HG02973 (cell line): ENCODE measurements around the gene HNF1A.
"Not testable (repeated sequence)": the region's sequence is repeated elsewhere in the genome, so short reads cannot be mapped to it uniquely, and the experiment has no call there.

ENCODE experiments used
- ATAC-seq: cut with Tn5 transposase; IDR thresholded peaks from one replicate; pipeline ENCODE4 v1.9.1; 2021; ENCODE audit warnings: moderate library complexity; ENCODE audit not compliant: unreplicated experiment

The HNF1A gene, protein sequence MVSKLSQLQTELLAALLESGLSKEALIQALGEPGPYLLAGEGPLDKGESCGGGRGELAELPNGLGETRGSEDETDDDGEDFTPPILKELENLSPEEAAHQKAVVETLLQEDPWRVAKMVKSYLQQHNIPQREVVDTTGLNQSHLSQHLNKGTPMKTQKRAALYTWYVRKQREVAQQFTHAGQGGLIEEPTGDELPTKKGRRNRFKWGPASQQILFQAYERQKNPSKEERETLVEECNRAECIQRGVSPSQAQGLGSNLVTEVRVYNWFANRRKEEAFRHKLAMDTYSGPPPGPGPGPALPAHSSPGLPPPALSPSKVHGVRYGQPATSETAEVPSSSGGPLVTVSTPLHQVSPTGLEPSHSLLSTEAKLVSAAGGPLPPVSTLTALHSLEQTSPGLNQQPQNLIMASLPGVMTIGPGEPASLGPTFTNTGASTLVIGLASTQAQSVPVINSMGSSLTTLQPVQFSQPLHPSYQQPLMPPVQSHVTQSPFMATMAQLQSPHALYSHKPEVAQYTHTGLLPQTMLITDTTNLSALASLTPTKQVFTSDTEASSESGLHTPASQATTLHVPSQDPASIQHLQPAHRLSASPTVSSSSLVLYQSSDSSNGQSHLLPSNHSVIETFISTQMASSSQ

DNA sequence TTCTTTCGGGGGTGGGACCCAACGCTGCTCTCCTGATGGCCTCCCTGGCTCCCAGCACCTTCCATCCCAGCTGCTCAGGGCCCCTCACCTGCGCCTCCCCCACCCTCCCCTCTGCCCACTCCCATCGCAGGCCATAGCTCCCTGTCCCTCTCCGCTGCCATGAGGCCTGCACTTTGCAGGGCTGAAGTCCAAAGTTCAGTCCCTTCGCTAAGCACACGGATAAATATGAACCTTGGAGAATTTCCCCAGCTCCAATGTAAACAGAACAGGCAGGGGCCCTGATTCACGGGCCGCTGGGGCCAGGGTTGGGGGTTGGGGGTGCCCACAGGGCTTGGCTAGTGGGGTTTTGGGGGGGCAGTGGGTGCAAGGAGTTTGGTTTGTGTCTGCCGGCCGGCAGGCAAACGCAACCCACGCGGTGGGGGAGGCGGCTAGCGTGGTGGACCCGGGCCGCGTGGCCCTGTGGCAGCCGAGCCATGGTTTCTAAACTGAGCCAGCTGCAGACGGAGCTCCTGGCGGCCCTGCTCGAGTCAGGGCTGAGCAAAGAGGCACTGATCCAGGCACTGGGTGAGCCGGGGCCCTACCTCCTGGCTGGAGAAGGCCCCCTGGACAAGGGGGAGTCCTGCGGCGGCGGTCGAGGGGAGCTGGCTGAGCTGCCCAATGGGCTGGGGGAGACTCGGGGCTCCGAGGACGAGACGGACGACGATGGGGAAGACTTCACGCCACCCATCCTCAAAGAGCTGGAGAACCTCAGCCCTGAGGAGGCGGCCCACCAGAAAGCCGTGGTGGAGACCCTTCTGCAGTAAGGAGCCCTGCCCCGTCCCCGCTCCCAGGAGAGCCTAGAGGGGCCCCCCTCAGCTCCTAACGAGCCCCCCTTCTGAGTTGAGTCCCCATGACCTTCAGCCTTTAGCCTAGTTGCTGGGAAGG is at the start of gene HNF1A:
Gene HNF1A, plus strand, starts transcription at position 248 of the 924 bp plus-strand sequence. Its CDS starts 226 bp downstream, at position 474.
- no peak for ATAC-seq

DNA sequence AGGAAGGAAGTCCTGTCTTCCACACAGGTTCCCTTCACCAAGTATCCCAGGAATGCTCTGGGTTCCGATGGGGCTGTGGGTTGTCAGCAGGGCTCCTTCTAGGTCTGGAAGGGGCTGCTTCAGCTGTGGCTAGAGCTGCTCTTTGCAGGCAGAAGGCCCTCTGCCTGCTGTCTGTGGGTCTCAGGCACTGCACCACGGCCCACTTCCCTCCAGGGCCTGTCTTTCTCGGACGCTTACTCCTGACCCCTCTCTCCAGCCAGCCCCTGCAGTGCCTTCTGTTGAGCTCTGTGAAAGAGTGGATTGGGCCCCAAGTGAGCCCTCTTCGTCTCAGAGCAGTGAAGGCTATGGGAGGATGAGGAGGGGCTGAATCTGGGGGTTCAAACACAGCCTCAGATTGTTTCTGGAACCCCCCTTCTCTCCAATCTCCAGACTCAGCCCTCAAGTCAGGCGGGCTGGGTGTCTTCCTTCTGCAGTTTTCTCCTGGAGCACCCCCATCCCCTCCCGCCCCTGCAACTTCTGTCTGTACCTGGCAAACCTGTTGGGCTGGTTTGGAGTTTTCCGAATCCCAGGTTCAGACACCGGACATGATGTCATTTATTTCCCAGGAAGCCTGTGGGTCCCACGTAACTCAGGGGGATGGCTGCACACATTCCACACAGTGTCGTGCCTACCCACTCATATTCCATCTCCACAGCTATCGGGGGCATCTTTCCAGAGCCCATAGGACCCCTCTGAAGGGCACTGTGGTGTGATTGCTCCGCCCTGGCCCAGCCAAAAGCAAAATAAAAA is 49.3 kb upstream of the HNF1A start:
- no peak for ATAC-seq

DNA sequence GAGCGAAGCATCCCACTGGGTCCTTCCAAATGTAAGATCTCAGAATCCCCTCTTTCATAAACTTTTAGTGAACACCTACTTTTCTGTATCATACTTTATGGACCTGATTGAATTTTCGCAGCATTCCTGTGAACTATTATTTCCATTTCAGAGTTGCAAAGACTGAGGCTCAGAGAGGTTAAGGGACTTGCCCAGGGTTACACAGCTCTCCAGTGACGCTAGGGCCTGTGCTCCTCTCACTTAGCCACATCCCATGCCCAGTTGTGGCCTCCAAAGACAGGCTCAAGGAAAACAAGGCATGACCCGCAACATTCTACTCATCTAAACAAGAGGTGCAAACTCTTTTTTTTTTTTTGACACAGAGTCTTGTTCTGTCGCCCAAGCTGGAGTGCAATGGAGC is 48.3 kb upstream of the HNF1A start:
- ATAC-seq = no peak

DNA sequence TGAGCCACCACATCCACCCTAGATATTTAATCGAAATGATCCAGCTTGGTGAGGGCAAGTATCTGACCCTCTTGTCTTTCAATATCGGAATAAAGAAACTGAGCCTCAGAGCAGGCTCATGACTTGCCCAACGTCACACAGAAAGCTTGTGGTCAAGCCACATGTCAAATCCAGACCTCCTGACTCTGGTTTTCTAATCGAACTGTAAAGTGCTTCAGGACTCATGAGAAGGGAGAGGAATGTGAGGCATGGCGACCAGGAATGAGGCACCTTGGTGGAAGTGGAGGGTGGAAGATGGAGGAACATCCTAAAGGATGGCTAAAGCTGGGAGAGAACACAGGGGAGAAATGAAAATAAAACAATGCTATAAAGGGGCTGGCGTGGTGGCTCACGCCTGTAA is 46.3 kb upstream of the HNF1A start:
- ATAC-seq = no peak

DNA sequence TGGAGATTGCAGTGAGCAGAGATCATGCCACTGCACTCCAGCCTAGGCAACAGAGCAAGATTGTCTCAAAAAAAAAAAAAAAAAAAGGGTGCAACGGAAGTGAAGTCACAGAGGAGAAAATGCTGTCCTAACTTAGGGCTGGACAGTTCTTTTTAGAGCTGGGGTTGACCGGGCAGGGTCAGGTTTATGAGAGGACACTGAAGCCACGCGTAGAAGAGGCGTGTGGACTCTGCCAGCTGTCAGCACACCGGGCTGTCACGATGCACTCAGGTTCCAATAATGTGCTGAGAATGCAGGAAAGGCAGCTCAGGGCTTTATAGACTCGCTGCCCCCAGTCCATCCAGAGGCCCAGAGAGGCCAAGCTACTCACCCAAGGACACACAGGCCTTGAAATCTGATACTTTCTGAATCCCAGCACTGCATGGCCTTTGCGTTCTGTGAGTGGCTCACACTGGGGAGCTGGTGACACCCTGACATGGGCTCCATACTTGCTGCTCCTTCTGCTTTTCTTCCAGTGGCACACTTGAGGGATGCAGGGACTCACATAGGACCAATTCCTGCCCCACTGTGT is 45.3 kb upstream of the HNF1A start:
- ATAC-seq = no peak

DNA sequence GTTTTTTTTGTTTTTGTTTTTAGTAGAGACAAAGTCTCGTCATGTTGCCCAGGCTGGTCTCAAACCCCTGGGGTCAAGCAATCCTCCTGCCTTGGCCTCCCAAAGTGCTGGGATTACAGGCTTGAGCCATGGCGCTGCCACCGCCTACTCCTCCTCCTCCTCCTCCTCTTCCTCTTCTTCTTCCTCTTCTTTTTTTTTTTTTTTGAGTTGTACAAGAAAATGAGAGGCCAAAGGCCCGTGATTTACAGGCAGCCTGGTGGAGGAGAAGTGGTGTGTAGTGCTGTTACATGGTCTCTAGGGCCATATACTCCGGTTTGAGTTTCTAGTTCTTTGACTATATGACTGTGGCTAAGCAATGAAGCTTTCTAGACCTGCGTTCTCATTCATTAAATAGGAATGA is 44.6 kb upstream of the HNF1A start:
- ATAC-seq = no peak

DNA sequence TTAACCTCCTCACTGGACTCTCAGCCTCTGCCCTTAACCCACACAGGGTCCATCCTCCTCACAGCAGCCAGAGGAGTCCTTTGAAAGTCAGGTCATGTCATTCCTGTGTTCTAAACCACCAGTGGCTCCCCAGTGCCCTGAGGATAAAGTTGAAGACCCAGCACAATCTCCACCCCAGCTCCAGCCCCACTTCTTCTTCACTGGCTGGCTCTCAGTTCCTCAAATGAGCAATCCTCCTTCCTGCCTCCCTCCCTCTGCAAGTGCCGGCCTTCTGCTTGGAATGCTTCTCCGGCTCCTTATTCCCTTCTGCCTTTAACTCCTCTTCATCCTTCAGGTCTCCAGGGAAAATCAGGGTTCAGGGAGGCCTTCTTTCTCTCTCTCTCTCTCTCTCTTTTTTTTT is 42.1 kb upstream of the HNF1A start:
- no peak for ATAC-seq

DNA sequence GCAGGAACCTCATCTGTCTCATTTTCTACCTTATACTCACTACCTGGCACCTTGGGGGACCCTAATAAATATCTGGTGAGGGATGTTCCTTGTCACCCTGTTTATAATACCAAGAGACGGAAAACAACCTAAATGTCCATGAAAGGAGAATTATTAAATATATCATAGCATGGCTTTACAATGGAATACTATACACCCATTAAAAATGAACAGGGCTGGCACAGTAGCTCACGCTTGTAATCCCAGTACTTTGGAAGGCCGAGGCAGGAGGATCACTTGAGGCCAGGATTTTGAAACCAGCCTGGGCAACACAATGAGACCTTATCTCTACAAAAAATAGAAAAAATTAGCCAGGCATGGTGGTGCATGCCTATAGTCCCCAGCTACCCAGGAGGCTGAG is 39.8 kb upstream of the HNF1A start:
- no peak for ATAC-seq

DNA sequence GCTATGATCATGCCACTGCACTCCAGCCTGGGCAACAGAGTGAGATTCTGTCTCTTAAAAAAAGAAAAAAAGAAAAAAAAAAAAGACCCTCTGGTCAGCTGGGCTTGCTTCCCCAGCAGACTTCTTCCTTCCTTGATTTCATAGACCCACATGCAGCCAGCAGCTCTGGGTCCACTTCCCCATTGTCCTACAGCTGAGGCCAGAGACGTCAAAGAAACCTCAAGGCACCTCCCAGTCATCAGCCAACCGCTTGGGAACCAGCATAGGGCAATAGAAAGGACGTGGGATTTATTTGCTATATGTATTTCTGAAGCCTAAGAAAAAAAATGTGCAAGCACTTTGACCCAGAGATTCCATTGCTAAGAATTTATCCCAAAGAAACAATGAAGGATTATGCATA is 38.8 kb upstream of the HNF1A start:
- ATAC-seq = no peak

DNA sequence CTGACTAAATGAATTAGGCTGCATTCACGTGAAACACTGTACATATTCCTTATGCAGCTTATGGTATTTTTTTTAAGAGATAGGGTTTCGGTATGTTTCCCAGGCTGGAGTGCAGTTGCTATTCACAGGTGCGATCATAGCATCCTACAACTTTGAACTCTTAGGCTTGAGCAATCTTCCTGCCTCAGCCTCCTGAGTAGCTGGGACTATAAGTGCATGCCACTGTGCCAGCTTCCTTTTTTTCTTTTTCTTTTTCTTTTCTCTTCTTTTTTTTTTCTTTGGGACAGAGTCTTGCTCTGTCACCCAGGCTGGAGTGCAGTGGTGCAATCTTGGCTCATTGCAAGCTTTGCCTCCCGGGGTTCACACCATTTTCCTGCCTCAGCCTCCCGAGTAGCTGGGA is 38.3 kb upstream of the HNF1A start:
- no peak for ATAC-seq

DNA sequence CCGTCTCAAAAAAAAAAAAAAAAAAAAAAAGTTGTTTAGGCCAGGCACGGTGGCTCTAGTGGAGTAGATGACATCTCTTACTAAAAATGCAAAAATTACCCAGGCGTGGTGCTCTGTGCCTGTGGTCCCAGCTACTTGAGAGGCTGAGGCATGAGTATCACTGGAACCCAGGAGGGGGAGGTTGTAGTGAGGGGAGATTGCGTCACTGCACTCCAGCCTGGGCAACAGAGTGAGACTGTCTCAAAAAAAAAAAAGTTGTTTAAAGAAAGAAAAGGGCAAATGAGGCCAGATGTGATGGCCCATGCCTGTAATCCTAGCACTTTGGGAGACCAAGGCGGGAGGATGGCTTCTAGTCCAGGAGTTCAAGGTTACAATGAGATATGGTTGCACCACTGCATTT is 37.5 kb upstream of the HNF1A start:
- ATAC-seq = no peak

DNA sequence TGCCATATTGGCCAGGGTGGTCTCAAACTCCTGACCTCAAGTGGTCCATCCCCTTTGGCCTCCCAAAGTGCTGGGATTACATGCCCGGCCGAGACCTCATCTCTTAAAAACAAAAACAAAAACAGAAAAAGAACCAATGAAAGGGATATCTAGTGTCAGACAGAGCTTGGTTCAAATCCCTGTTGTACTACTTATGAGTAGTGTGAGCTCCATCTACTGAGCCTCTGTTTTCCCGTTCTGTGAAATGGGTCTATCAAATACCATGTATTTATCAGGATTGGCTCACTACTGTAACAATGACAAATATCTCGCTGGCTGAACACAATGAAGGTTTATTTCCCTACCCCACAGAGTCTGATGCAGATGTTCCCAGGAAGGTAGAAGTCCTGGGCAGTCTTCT is 36.9 kb upstream of the HNF1A start:
- no peak for ATAC-seq

DNA sequence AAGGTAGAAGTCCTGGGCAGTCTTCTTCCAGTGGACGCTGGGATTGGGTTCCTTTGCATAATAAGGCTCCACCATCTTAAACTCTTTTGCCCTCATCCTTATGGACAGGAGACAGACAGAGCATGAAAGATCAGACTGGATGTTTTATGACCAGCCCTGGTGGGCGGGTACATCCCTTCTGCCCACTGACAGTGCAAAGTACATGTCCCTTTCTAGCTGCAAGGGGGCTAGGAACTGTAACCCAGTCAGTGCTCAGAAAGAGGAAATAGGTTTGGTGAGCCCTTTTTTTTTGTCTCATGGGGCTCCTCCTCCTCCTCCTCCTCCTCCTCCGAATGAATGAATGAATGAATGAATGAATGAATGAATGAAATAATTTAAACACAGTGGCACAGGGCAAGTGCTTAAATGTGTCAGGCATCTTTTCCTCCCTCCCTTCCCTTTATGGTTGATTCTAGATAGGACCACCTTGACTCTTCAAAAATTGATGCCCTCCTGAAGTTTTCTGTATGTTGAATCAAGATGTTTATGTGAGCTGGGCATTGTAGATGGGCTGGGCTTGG is 36.4 kb upstream of the HNF1A start:
- ATAC-seq = no peak

DNA sequence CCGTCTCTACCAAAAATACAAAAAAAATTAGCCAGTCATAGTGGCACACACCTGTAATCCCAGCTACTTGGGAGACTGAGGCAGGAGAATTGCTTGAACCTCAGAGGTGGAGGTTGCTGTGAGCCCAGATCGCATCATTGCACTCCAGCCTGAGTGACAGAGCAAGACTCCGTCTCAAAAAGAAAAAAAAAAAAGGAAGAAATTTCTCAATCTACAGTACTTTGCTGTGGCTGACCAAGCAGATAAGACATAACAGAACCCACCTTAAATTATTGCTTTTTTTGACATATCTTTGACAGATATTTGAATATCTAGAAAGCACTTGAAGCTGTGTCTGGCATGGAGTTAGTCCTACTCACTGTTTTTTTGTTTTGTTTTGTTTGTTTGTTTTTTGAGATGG is 34.9 kb upstream of the HNF1A start:
- ATAC-seq = no peak

DNA sequence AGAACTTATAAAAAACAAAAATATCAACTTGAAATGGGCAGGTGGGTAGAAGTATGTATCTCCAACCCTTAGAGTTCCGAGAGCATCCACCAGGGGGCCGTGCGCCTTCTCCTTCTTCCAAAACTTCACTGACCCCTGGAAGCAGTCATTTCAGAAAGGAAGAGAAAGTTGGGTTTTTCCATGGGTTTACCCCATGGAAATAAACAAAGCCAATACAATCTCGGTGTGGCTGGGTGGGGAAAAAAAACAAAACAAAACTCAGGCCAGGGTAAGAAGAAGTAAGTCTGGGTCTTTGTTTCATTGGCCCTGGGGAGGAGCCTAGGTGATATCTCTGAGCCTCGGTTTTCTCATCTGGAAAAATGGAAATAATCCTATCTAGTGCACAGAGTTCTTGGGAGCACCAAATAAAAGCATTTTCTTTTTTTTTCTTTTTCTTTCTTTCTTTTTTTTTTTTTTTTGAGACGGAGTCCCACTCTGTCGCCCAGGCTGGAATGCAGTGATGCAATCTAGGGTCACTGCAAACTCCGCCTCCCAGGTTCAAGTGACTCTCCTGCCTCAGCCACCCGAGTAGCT is 33.6 kb upstream of the HNF1A start:
- ATAC-seq = no peak

DNA sequence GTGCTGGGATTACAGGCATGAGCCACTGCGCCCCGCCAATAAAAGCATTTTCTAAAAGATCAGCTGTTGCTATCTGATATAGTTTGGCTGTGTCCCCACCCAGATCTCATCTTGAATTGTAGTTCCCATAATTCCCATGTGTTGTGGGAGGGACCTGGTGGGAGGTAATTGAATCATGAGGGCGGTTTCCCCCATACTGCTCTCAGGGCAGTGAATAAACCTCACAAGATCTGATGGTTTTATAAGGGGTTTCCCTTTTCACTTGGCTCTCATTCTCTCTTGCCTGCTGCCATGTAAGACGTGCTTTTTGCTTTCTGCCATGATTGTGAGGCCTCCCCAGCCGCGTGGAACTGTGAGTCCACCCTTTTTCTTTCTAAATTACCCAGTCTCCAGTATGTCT is 32.8 kb upstream of the HNF1A start:
- not testable (repeated sequence) for ATAC-seq

DNA sequence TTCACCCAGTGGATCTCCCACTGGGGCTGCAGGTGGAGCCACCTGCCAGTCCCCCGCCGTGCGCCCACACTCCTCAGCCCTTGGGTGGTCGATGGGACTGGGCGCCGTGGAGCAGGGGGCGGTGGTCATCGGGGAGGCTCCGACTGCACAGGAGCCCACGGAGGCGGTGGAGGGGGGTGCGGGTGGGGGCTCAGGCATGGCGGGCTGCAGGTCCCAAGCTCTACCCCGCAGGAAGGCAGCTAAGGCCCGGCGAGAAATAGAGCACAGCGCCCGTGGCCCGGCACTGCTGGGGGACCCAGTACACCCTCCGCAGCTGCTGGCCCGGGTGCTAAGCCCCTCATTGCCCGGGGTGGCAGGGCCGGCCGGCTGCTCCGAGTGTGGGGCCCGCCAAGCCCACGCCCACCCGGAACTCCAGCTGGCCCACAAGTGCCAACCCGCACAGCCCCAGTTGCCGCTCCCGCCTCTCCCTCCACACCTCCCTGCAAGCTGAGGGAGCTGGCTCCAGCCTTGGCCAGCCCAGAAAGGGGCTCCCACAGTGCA is 28.0 kb upstream of the HNF1A start:
- not testable (repeated sequence) for ATAC-seq

DNA sequence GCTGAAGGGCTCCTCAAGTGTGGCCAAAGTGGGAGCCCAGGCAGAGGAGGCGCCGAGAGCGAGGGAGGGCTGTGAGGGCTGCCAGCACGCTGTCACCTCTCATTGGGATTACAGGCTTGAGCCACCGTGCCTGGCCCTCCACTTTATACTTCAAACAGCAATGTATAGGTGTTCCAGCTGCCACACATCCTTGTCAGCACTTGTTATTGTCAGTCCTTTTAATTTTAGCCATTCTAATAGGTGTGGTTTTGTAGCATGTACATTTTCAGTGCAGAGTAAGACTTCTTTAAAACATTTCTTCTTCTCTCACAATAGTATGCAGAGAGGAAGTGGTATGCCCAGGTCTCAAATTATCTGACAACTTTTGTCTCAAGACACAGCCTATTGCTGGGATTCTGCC is 27.5 kb upstream of the HNF1A start:
- ATAC-seq = no peak

DNA sequence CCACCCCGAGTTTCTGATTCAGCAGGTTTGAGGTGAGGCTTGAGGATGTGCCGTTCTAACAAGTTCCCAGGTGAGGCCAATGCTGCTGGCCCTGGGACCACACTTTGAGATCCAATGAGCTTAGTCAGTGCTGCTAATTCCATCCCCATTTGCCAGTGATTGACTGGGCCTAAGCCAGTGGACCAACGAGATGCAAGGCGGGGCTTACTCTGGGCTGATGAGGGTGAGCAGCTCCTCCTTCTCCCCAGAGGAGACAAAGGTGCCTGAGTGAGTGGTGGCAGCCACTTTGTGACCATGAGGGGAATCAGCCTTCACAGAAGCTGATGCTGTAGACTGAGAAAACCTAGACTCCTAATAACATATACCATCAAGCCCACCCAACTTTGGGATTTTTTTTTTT is 23.1 kb upstream of the HNF1A start:
- ATAC-seq = no peak
